HG02885 (cell line): ENCODE data around the gene UBB.
A peak's percentile ranks its signal among the peaks of the same experiment; 100 is the strongest.
"Not testable (repeated sequence)": the region's sequence is repeated elsewhere in the genome, so short reads cannot be mapped to it uniquely, and the experiment has no call there.

ENCODE experiments used
- ATAC-seq: cut with Tn5 transposase; IDR thresholded peaks from one replicate; pipeline ENCODE4 v1.9.1; 2021; ENCODE audit warnings: mild to moderate bottlenecking; ENCODE audit not compliant: unreplicated experiment, poor library complexity

The UBB gene

GRCh38 chr17:16374146-16374938 is 6.5 kb upstream of the UBB start:
- no peak for ATAC-seq

- no peak for ATAC-seq
Measured at GRCh38 chr17:16377941-16378341, 3.0 kb upstream of the UBB start.

GRCh38 chr17:16378636-16379282 is 2.1 kb upstream of the UBB start:
- no peak for ATAC-seq

- ATAC-seq = no peak
Measured at GRCh38 chr17:16379654-16380053, 1.2 kb upstream of the UBB start.

GRCh38 chr17:16381496-16381820 is 567 bp downstream of the UBB start:
- ATAC-seq = no peak

GRCh38 chr17:16383216-16383615 is 2.3 kb downstream of the UBB start:
- ATAC-seq = no peak

- ATAC-seq = no peak
Measured at GRCh38 chr17:16383772-16384287, 2.9 kb downstream of the UBB start.

- no peak for ATAC-seq
Measured at GRCh38 chr17:16384557-16384956, 3.7 kb downstream of the UBB start.

GRCh38 chr17:16386126-16386507 is 5.2 kb downstream of the UBB start:
- not testable (repeated sequence) for ATAC-seq

- no peak for ATAC-seq
Measured at GRCh38 chr17:16391451-16391850, 10.6 kb downstream of the UBB start.

- not testable (repeated sequence) for ATAC-seq
Measured at GRCh38 chr17:16392491-16392890, 11.6 kb downstream of the UBB start.

- ATAC-seq = not testable (repeated sequence)
Measured at GRCh38 chr17:16395887-16396286, 15.0 kb downstream of the UBB start.

- not testable (repeated sequence) for ATAC-seq
Measured at GRCh38 chr17:16396693-16397092, 15.8 kb downstream of the UBB start.

GRCh38 chr17:16398270-16399267 is 17.7 kb downstream of the UBB start:
- no peak for ATAC-seq

- not testable (repeated sequence) for ATAC-seq
Measured at GRCh38 chr17:16403847-16404246, 23.0 kb downstream of the UBB start.

GRCh38 chr17:16406742-16407674 is 26.1 kb downstream of the UBB start:
- no peak for ATAC-seq

GRCh38 chr17:16407911-16408588 is 27.2 kb downstream of the UBB start:
- peak; percentile 93 for ATAC-seq

- ATAC-seq = peak; percentile 55
Measured at GRCh38 chr17:16415031-16415924, 34.4 kb downstream of the UBB start, which contains the start of gene TRPV2. TRPV2 (plus strand) TSS chr17:16415571; CDS start chr17:16417669, 2,098 bp downstream.
